OCI-LY1 (cell line): ENCODE results near the gene GZMM.

Experiments
- EZH2 ChIP-seq: fragments of 200-600 bp; sonication (generic), shearing (Covaris generic); IDR thresholded peaks from 2 replicates; pipeline ENCODE4 v1.8.0; 2017; ENCODE audit warnings: borderline replicate concordance, mixed run types, mild to moderate bottlenecking, antibody characterized with exemption, low read length, moderate library complexity, mixed read lengths
- TF ChIP-seq, protein P1 (sequence below): fragments of 200-600 bp; sonication (generic), shearing (Covaris generic); IDR thresholded peaks from 2 replicates; pipeline ENCODE4 v1.5.1; 2017; ENCODE audit warnings: mild to moderate bottlenecking, antibody characterized with exemption, low read length, moderate library complexity, mixed read lengths

DNA sequence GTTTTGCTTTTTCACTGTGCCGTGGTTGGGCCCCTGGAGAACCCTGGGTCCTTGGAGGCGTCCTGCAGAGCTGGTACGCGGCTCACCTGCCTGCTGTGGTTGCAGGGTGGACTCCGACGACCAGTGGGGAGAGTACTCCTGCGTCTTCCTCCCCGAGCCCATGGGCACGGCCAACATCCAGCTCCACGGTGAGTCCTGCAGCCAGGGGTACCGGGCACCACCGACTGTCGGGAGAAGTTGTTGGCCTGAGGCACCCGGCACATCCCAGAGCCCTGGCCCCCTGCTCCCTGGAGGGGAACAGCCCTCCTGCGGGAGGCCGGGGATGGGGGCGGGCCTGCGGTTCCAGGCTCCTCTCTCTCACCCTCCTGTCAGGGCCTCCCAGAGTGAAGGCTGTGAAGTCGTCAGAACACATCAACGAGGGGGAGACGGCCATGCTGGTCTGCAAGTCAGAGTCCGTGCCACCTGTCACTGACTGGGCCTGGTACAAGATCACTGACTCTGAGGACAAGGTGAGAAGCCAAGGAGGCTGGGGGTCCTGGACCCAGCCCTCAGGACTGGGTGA is 36.5 kb downstream of the GZMM start:
- TF ChIP-seq, protein P1, sequence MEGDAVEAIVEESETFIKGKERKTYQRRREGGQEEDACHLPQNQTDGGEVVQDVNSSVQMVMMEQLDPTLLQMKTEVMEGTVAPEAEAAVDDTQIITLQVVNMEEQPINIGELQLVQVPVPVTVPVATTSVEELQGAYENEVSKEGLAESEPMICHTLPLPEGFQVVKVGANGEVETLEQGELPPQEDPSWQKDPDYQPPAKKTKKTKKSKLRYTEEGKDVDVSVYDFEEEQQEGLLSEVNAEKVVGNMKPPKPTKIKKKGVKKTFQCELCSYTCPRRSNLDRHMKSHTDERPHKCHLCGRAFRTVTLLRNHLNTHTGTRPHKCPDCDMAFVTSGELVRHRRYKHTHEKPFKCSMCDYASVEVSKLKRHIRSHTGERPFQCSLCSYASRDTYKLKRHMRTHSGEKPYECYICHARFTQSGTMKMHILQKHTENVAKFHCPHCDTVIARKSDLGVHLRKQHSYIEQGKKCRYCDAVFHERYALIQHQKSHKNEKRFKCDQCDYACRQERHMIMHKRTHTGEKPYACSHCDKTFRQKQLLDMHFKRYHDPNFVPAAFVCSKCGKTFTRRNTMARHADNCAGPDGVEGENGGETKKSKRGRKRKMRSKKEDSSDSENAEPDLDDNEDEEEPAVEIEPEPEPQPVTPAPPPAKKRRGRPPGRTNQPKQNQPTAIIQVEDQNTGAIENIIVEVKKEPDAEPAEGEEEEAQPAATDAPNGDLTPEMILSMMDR, result no peak
- TF ChIP-seq EZH2, result no peak
